ENCODE data around the gene ANKZF1. TPM values are rescaled to one million over a fixed set of nuclear protein-coding genes. Genes with fewer than 3 reads are reported as not detected.

Gene ANKZF1
- polyA plus RNA-seq, 1 of the 3 experiments (the other 2 are of a cell fraction) = 22.3 TPM

DNA sequence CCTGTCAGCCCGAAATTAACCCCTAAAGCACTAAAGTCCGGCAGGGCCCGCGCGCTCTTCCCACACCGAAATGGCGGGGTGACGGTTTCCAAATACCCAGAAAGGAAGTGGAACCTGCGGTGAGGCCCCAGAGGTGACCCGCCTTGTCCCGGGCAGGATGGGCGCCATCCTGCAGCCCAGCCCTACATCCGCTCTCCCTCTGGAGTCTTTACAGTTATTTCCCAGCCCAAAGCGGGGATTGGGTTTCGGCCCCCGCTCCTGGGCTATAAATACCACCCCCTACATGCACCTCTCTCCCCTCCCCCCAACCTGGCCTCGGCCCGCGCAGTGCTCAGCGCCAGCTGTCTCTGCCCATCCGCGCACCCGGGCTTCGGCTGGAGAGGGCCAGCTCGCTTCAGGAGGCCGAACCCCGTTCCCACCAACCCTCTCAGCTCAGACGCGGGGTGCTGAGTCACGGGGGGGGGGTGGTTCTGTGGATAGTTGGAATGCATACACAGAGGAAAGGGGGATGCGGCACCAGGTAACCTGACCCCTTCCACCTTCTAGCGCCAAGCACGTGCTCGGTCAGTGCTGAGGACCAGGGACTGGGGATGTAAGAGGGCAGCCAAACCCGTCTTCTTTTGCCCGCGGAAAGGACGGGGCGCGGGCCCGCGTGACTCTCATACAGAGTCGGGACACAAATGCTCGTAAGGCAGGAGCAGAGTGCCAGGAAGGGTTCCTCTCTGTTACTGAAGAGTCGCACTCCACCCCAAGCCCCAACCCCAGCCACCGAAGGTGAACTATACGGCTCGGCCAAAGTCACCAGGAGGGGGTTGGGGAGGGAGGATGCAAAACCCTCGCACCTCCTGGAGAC, 23.5 kb downstream of the ANKZF1 start, which contains the start of gene TUBA4B:
Gene TUBA4B, plus strand, starts transcription at position 344 of the 853 bp plus-strand sequence. Its CDS starts 165 bp downstream, at position 509.
- TF ChIP-seq EZH2phosphoT487 (IDR thresholded peaks at IDR 0.05; ENCODE audit: borderline replicate concordance, low read depth) = no peak
- TF ChIP-seq, protein P1, sequence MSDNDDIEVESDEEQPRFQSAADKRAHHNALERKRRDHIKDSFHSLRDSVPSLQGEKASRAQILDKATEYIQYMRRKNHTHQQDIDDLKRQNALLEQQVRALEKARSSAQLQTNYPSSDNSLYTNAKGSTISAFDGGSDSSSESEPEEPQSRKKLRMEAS (IDR thresholded peaks at IDR 0.05; ENCODE audit: low read depth) = peak; percentile 84
- Histone ChIP-seq H4K20me1 (ENCODE audit: insufficient read depth) (no peaks in the 10 kb centered on the region), H3K9me2 (no peaks in the 10 kb centered on the region), H3K36me3 (replicated peaks in 1 of 2; ENCODE audit: control insufficient read depth in 1 of 2, insufficient read depth in 2 of 2, low read length in 1 of 2) (peaks cover 0 to 3% of the 10 kb centered on the region in 2 experiments), H3F3A (replicated peaks; ENCODE audit: insufficient read depth) (peaks cover 19% of the 10 kb centered on the region), H3K4me1 (ENCODE audit: control insufficient read depth in 1 of 2, insufficient read depth in 2 of 2, low read depth in 1 of 2, low read length in 1 of 2) (peaks cover 19 to 21% of the 10 kb centered on the region in 2 experiments; a peak in 3 of 4 replicates), H3K9me3 (no peaks in the 10 kb centered on the region), H3K4me3 (ENCODE audit: low read depth in 2 of 2, low read length in 1 of 2) (peak within 1 kb of the TSS; percentile 53 to 60), H3K79me2 (ENCODE audit: insufficient read depth) (no peaks in the 10 kb centered on the region), H2AFZ (ENCODE audit: low read depth) (peak within 1 kb of the TSS; percentile 82), H3K9ac (no peak within 1 kb of the TSS), H3K27ac (ENCODE audit: low read depth in 2 of 2, low read length in 1 of 2) (no peak within 1 kb of the TSS), H3K27me3 (ENCODE audit: insufficient read depth) (peaks cover 34% of the 10 kb centered on the region), H3K4me2 (peak within 1 kb of the TSS; percentile 97)
- 4% methylated on average over 36 of the region's 49 CpGs for WGBS (ENCODE audit: low lambda C conversion rate)
- CTCF ChIA-PET = interaction anchor here (0.7 to 5.5 kb wide), 10 partner anchors 11 to 289 kb away, joined by 3 to 44 read pairs (median 4); no protein-coding TSS in a partner anchor
- POLR2A ChIA-PET = no interaction called here
- DNase-seq = peak; percentile 51

DNA sequence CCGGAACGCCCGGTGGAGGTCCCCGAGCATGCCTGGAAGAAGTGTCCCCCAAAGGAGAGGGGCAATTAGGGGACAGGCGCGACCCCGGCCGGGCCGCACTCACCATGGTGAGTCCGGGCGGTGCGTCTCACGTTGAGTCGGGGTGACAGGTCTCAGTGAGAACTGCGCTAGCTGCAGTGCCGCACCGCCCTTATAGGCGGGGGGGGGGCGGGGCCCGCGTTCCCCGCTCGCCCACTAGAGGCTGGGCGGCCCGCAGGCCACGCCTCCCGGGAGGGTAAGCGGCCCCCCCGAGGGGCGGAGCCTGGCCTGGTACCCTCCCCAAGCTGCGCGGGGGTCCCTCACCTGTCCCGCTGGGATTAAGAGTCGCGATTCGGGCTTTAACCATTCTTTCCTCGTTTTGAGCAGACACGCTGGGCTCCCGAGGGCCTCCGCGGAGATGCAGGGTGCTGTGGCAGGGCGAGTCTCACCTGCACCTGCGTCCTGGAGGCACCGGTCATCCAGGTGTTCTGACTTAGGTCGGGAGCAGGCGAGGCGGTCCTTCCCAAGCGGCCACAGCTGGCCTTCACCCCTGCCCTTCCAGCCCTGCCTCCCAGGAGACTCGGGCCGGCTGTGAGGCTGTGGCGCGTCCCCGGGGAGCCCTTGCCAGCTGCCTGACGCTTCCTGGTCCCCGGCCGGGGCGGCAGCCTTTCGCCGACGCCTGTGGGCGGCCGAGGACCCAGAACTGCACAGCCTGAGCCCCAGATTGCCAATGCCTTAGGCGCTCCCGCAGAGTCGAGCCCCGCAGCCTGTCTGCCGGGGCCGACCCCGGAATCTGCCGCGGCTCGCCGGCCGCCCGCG, 24.4 kb downstream of the ANKZF1 start, which contains the start of gene TUBA4A:
Gene TUBA4A, minus strand, starts transcription at position 166 of the 837 bp plus-strand sequence. Its CDS starts 60 bp downstream, at position 106.
- TF ChIP-seq SMC3 (IDR thresholded peaks at IDR 0.05; ENCODE audit: low read depth, low read length) (no peak), EP300 (IDR thresholded peaks at IDR 0.05; ENCODE audit: borderline replicate concordance in 1 of 2, low read depth in 1 of 2, low read length in 1 of 2) (no peak), FOSL2 (IDR thresholded peaks at IDR 0.05; ENCODE audit: borderline replicate concordance, low read depth) (no peak), NFIC (IDR thresholded peaks at IDR 0.05; ENCODE audit: borderline replicate concordance) (no peak), FOXM1 (IDR thresholded peaks at IDR 0.05; ENCODE audit: low read depth) (no peak), TEAD4 (IDR thresholded peaks at IDR 0.05; ENCODE audit: borderline replicate concordance, insufficient read depth) (no peak), MEF2A (IDR thresholded peaks at IDR 0.05; ENCODE audit: borderline replicate concordance, low read depth) (no peak), CHD2 (IDR thresholded peaks at IDR 0.05; ENCODE audit: low read length, partially characterized antibody) (no peak), GABPA (IDR thresholded peaks at IDR 0.05; ENCODE audit: low read depth) (no peak), POLR2AphosphoS5 (IDR thresholded peaks at IDR 0.05; ENCODE audit: low read depth, low read length) (no peak), RCOR1 (IDR thresholded peaks at IDR 0.05; ENCODE audit: low read length) (no peak), RFX5 (IDR thresholded peaks at IDR 0.05; ENCODE audit: low read length) (no peak)
- TF ChIP-seq, protein P2, sequence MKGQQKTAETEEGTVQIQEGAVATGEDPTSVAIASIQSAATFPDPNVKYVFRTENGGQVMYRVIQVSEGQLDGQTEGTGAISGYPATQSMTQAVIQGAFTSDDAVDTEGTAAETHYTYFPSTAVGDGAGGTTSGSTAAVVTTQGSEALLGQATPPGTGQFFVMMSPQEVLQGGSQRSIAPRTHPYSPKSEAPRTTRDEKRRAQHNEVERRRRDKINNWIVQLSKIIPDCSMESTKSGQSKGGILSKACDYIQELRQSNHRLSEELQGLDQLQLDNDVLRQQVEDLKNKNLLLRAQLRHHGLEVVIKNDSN (IDR thresholded peaks at IDR 0.05; ENCODE audit: borderline replicate concordance, low read depth) = no peak
- TF ChIP-seq, protein P1 (IDR thresholded peaks at IDR 0.05; ENCODE audit: low read depth) = no peak
- TF ChIP-seq, protein P3, sequence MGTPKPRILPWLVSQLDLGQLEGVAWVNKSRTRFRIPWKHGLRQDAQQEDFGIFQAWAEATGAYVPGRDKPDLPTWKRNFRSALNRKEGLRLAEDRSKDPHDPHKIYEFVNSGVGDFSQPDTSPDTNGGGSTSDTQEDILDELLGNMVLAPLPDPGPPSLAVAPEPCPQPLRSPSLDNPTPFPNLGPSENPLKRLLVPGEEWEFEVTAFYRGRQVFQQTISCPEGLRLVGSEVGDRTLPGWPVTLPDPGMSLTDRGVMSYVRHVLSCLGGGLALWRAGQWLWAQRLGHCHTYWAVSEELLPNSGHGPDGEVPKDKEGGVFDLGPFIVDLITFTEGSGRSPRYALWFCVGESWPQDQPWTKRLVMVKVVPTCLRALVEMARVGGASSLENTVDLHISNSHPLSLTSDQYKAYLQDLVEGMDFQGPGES (IDR thresholded peaks at IDR 0.05; ENCODE audit: low read depth, low read length) = no peak
- Histone ChIP-seq H3K9me3 (no peaks in the 10 kb centered on the region), H3K9me2 (no peaks in the 10 kb centered on the region), H3K79me2 (ENCODE audit: insufficient read depth) (no peaks in the 10 kb centered on the region), H3K4me2 (peak within 1 kb of the TSS; percentile 97), H2AFZ (ENCODE audit: low read depth) (peak within 1 kb of the TSS; percentile 82), H3K4me3 (ENCODE audit: low read depth in 2 of 2, low read length in 1 of 2) (peak within 1 kb of the TSS; percentile 53 to 60), H4K20me1 (ENCODE audit: insufficient read depth) (no peaks in the 10 kb centered on the region), H3K27ac (ENCODE audit: low read depth in 2 of 2, low read length in 1 of 2) (no peak within 1 kb of the TSS), H3K4me1 (ENCODE audit: control insufficient read depth in 1 of 2, insufficient read depth in 2 of 2, low read depth in 1 of 2, low read length in 1 of 2) (peaks cover 17 to 21% of the 10 kb centered on the region in 2 experiments; a peak in 3 of 4 replicates), H3K36me3 (replicated peaks in 1 of 2; ENCODE audit: control insufficient read depth in 1 of 2, insufficient read depth in 2 of 2, low read length in 1 of 2) (no peaks in the 10 kb centered on the region), H3F3A (replicated peaks; ENCODE audit: insufficient read depth) (peaks cover 12% of the 10 kb centered on the region), H3K9ac (no peak within 1 kb of the TSS), H3K27me3 (ENCODE audit: insufficient read depth) (peaks cover 40% of the 10 kb centered on the region)
- 5% methylated on average over 8 of the region's 76 CpGs for WGBS (ENCODE audit: low lambda C conversion rate)
- peak; percentile 98 for DNase-seq
- ChIA-PET POLR2A (interaction anchor here (2.6 kb wide), 1 partner anchor 9 kb away, joined by 15 read pairs; the partner anchor contains the start of genes GLB1L and STK16), CTCF (interaction anchor here (0.8 to 5.5 kb wide), 13 partner anchors 11 to 288 kb away, joined by 3 to 44 read pairs (median 4); partner anchors contain the start of gene DNAJB2)

Data from SK-N-SH (cell line).